ENCODE data around the gene ITGAL.
"Not testable (repeated sequence)": the region's sequence is repeated elsewhere in the genome, so short reads cannot be mapped to it uniquely, and the experiment has no call there.

DNA sequence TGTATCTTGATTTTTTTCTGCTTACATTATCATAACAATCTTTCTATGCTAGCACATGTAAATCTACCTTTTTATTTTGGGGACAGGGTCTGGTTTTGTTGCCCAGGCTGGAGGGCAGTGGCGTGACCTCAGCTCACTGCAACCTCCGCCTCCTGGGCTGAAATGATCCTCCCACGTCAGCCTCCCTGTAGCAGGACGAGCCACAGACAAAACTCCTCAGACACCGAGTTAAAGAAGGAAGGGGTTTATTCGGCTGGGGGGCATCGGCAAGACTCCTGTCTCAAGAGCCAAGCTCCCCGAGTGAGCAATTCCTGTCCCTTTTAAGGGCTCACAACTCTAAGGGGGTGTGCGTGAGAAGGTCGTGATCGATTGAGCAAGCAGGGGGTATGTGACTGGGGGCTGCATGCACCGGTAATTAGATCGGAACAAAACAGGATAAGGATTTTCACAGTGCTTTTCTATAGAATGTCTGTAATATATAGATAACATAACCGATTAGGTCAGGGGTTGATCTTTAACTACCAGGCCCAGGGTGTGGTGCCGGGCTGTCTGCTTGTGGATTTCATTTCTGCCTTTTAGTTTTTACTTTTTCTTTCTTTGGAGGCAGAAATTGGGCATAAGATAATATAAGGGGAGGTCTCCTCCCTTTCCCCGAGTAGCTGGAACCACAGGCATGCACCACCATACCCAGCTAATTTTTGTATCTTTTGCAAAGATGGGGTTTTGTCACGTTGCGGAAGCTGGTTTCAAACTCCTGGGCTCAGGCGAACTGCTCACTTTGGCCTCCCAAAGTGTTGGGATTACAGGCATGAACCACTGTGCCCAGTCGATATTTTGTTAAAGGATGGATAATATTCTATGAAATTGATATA lies 19.6 kb upstream of the ITGAL start:
- TF ChIP-seq, protein P1, sequence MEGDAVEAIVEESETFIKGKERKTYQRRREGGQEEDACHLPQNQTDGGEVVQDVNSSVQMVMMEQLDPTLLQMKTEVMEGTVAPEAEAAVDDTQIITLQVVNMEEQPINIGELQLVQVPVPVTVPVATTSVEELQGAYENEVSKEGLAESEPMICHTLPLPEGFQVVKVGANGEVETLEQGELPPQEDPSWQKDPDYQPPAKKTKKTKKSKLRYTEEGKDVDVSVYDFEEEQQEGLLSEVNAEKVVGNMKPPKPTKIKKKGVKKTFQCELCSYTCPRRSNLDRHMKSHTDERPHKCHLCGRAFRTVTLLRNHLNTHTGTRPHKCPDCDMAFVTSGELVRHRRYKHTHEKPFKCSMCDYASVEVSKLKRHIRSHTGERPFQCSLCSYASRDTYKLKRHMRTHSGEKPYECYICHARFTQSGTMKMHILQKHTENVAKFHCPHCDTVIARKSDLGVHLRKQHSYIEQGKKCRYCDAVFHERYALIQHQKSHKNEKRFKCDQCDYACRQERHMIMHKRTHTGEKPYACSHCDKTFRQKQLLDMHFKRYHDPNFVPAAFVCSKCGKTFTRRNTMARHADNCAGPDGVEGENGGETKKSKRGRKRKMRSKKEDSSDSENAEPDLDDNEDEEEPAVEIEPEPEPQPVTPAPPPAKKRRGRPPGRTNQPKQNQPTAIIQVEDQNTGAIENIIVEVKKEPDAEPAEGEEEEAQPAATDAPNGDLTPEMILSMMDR (IDR thresholded peaks at IDR 0.05; ENCODE audit: low read length): not testable (repeated sequence)
- TF ChIP-seq EZH2 (optimal IDR thresholded peaks at IDR 0.05; ENCODE audit: low read depth, low read length): not testable (repeated sequence)

Measured in MM.1S (cell line).